VCaP (cell line): Measurements from ENCODE around the gene RDH16.
A peak's percentile ranks its signal among the peaks of the same experiment; 100 is the strongest.
"Not testable (repeated sequence)": the region's sequence is repeated elsewhere in the genome, so short reads cannot be mapped to it uniquely, and the experiment has no call there.

Experiments used
- H3K27ac ChIP-seq: fragments of 450-650 bp; 2 replicates; pipeline ENCODE4 v1.5.1; 2017
- CTCF ChIP-seq: fragments of 450-650 bp; conservative IDR thresholded peaks from 2 replicates; pipeline ENCODE4 v1.5.1; 2017; ENCODE audit warnings: mild to moderate bottlenecking, moderate library complexity

The RDH16 gene

GRCh38 chr12:56978397-56979138, 21.2 kb upstream of the RDH16 start:
- no peak for TF ChIP-seq CTCF
- H3K27ac ChIP-seq: no peak overlapping the region

- not testable (repeated sequence) for H3K27ac ChIP-seq
Observed at GRCh38 chr12:56977361-56977760, 20.0 kb upstream of the RDH16 start.

- H3K27ac ChIP-seq: not testable (repeated sequence)
Observed at GRCh38 chr12:56974224-56974623, 16.8 kb upstream of the RDH16 start.

GRCh38 chr12:56968910-56969309, 11.5 kb upstream of the RDH16 start:
- not testable (repeated sequence) for H3K27ac ChIP-seq

GRCh38 chr12:56965997-56966642, 8.7 kb upstream of the RDH16 start:
- not testable (repeated sequence) for H3K27ac ChIP-seq

GRCh38 chr12:56965124-56965523, 7.7 kb upstream of the RDH16 start:
- H3K27ac ChIP-seq: not testable (repeated sequence)

- not testable (repeated sequence) for H3K27ac ChIP-seq
Observed at GRCh38 chr12:56963557-56963956, 6.1 kb upstream of the RDH16 start.

GRCh38 chr12:56962247-56962646, 4.8 kb upstream of the RDH16 start:
- H3K27ac ChIP-seq: not testable (repeated sequence)

- TF ChIP-seq CTCF: no peak
- H3K27ac ChIP-seq: peak overlapping the region; percentile 71
Observed at GRCh38 chr12:56958422-56958821, 1.0 kb upstream of the RDH16 start.

- no peak overlapping the region for H3K27ac ChIP-seq
- no peak for TF ChIP-seq CTCF
Observed at GRCh38 chr12:56955631-56956256, 1.7 kb downstream of the RDH16 start.

- no peak overlapping the region for H3K27ac ChIP-seq
- no peak for TF ChIP-seq CTCF
Observed at GRCh38 chr12:56954958-56955355, 2.5 kb downstream of the RDH16 start.
